Fibroblast of skin of left biceps (primary cell): ENCODE results near the gene SLC2A4RG.
A peak's percentile ranks its signal among the peaks of the same experiment; 100 is the strongest.

Experiments used
- DNase-seq, 2 experiments: peaks; one replicate each; pipeline ENCODE4 v3.0.0-alpha.2; 2013; ENCODE audit warnings: low read depth in 2 of 2

Gene SLC2A4RG, protein sequence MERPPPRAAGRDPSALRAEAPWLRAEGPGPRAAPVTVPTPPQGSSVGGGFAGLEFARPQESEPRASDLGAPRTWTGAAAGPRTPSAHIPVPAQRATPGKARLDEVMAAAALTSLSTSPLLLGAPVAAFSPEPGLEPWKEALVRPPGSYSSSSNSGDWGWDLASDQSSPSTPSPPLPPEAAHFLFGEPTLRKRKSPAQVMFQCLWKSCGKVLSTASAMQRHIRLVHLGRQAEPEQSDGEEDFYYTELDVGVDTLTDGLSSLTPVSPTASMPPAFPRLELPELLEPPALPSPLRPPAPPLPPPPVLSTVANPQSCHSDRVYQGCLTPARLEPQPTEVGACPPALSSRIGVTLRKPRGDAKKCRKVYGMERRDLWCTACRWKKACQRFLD

DNA sequence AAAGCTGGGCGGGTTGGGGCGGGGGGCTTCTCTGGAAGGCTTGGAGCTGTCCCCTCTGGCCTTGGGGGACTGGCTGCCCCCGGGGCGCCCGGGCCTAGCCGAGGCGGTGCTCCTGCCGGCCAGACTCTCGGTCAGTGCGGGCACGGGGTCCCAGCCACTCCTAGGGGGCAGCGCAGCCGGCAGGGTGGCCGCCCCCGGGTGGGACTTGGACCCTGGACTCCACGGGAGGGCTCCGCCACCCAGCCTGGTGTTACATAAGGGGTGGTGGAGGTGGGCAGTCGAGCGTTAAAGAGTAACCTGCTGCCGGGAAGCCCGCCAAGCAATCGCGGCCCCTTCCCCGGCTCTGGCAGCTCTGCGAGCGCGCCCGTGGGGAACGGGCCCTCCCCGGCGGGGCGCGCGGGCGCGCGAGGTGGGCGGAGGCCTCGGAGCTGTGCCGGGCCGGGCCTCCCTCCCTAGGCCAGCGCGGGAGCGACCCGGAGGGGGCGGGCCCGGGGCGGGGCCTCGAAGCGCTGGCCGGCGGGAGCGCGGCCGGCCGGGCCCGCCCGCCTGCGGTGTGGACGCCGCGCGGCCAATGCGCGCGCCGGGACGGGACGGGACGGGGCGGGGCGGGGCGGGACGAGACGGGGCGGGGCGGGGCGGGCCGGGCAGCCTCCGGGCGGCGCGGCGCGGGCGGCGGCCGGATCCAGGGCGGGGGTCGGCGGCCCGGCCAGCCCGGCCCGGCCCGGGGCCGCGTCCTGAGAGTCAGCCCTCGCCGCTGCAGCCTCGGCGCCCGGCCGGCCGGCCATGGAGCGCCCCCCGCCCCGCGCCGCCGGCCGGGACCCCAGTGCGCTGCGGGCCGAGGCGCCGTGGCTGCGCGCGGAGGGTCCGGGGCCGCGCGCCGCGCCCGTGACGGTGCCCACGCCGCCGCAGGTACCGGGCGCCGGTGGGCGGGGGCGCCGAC lies at the start of gene SLC2A4RG:
SLC2A4RG (plus strand) TSS at position 647 of the 940 bp plus-strand sequence; CDS start at position 784, 137 bp downstream.
- peak; percentile 34 to 44 for DNase-seq

DNA sequence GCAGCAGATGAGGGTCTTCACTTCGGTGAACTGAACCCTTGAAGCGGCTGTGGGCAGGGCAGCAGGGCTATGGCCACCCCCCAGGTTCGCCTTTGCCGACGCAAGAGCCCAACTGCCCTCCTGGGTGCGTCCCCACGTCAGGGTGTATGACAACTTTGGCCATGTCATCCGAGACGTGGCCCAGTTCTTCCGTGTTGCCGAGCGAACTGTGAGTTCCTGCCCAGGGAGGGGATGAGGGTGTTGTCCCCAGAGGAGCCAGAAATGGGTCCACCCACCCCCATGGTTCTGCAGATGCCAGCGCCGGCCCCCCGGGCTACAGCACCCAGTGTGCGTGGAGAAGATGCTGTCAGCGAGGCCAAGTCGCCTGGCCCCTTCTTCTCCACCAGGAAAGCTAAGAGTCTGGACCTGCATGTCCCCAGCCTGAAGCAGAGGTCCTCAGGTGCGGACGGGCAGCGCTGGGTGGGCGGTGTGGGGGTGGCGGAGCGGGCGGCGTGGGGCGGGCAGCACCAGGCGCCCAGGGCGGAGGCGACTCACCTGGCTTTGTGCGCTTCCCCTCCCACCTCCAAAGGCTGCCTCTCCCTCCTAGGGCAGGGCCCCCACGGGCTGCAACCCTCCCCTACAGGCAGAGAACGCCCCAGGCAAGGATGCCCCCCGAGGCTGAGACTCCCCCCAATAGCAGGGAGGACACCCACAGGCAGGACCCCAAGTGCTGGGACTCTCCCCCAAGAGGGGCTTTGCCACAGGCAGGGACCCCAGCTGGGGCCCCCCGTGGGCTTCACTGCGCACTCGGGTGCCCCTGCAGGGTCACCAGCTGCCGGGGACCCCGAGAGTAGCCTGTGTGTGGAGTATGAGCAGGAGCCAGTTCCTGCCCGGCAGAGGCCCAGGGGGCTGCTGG lies 49.3 kb upstream of the SLC2A4RG start:
- no peak for DNase-seq

DNA sequence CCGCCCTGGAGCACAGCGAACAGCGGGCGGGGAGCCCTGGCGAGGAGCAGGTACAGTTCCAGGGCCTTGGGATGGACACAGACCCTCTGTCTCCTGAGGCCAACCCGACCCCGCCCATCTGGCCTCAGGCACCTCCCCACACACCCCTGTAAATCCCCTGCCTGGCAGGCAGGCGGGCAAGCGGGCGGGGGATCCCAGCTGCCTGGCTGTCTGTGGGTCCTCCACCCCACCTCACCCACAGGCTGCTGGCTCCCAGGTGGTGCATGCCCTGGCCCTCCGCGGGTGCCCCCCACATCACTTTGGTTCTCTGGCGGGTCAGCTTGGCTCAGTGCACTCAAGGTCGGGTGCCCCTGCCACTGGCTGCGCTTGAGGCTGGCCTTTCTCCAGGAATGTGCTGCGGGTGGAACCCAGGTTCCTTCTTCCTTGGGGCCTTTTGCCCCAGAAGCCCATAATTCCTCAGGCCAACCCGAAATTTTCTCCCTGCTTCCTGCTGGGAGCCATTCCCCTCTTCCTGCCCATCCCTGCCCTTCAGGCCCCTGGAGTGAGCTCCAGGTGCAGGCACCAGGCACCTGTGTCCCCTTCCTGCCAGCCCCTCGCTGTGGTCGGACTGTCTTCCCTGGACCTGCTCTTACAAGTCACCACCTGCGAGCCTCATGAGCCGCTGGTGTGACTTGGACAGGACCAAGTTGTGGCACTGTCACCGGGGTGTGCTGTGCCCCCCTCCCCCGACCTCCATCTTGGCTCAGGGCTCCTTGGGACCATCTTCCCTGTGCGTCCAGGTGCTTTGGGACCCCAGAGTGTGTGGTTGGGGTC lies 48.5 kb upstream of the SLC2A4RG start:
- DNase-seq: no peak

- DNase-seq: no peak
These were observed 47.7 kb upstream of the SLC2A4RG start for GRCh38 chr20:63691711-63692435.

DNA sequence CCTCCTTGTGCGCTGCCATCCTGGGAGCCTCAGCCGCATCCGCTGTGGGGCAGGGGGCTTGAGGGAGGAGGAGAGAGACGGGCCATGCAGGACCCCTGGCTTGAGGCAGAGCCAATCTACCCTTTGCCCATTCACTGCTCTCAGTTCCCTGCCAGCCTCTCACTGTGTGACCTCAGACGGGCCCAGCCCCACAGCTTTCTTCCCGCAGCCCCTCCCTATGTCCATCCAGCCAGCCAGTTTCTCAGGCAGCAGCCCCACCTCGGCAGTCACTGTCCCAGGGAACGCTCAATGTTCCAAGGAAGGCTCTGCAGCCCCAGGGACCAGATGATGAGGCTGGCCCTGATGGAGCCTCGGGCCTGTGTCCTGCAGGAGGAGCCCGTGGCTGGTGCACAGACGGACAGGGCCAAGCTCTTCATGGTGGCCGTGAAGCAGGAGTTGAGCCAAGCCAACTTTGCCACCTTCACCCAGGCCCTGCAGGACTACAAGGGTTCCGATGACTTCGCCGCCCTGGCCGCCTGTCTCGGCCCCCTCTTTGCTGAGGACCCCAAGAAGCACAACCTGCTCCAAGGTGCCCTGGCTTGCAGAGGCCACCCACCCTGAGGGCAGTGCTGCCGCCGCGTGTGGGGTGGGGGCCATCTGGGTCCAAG lies 47.0 kb upstream of the SLC2A4RG start:
- DNase-seq: no peak

- no peak for DNase-seq
These were observed 46.4 kb upstream of the SLC2A4RG start for GRCh38 chr20:63693083-63693732.

DNA sequence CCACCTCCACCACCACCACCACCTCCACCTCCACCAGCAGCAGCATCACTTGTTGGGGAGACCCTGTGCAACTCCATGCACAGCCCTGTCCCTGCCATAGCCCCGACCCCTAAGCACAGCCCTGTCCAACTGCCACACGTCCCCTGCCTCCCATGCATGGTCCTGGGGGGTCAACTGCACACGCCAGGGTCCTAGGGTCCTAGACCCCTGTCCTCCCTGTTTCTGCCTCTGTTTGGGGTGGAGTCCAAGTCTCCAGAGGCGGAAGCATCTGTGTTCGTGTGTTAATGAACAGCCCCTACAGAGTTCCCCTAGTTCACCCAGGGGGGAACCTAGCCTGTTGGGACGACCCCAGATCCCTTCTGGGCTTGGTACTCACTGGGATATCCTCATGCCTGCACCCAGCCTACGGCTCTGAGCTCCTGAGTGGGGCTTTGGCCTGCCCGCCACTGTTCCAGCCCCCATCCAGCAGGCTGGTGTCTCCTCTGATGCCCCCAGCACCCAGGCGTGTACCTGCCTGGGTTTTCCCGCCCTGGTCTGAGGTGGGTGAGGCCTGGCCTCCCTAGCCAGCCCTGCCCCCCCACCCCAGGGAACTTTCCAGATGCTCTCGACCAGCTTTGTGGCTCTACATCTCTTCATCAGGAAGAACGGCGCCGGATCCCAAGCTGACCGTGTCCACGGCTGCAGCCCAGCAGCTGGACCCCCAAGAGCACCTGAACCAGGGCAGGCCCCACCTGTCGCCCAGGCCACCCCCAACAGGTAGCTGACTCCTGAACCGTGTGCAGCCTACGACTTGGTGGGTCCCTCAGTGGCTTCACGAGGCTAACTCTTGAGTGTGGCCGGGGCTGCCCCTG lies 45.6 kb upstream of the SLC2A4RG start:
- DNase-seq: no peak

DNA sequence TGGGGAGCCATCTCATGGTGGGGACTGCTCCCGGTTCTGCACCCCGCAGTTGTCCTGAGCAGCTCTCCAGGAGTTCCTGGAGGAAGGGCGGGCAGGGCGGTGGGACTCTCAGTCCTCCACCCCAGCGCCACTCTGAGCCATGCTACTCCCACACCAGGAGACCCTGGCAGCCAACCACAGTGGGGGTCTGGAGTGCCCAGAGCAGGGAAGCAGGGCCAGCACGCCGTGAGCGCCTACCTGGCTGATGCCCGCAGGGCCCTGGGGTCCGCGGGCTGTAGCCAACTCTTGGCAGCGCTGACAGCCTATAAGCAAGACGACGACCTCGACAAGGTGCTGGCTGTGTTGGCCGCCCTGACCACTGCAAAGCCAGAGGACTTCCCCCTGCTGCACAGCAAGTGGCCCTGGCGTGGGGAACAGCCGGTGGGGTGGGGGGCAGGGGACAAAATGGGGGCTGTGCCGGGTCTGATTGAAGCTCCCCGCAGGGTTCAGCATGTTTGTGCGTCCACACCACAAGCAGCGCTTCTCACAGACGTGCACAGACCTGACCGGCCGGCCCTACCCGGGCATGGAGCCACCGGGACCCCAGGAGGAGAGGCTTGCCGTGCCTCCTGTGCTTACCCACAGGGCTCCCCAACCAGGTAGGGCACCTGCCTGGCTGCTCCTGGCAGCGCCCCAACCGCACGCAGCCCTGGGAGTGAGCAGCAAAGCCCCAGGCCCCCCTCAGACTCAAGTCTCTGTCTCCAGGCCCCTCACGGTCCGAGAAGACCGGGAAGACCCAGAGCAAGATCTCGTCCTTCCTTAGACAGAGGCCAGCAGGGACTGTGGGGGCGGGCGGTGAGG lies 44.8 kb upstream of the SLC2A4RG start:
- DNase-seq: no peak

- no peak for DNase-seq
These were observed 43.9 kb upstream of the SLC2A4RG start for GRCh38 chr20:63695424-63696305.

DNA sequence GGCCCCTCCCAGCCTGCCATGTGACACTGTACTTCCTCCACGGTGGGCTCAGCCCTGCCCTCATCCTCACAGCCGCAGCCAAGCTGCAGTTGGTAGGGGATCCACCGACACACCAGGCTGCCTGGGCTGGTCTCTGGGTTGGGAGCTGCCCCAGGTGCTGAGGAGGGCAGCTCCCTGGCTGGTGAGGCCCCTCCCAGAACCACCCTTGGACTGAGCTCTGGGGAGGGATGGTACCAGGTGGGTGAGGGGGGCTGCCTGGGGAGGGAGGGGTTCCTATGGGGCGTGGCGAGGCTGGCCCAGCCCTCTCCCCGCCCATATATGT lies 43.3 kb upstream of the SLC2A4RG start:
- DNase-seq: no peak

- DNase-seq: no peak
These were observed 42.8 kb upstream of the SLC2A4RG start, which contains the start of gene TNFRSF6B for GRCh38 chr20:63696628-63697356. Gene TNFRSF6B, plus strand, starts transcription at chr20:63696652. Its CDS starts 116 bp downstream, at chr20:63696768.

DNA sequence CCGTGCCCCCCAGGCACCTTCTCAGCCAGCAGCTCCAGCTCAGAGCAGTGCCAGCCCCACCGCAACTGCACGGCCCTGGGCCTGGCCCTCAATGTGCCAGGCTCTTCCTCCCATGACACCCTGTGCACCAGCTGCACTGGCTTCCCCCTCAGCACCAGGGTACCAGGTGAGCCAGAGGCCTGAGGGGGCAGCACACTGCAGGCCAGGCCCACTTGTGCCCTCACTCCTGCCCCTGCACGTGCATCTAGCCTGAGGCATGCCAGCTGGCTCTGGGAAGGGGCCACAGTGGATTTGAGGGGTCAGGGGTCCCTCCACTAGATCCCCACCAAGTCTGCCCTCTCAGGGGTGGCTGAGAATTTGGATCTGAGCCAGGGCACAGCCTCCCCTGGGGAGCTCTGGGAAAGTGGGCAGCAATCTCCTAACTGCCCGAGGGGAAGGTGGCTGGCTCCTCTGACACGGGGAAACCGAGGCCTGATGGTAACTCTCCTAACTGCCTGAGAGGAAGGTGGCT lies 42.2 kb upstream of the SLC2A4RG start:
- DNase-seq: no peak

DNA sequence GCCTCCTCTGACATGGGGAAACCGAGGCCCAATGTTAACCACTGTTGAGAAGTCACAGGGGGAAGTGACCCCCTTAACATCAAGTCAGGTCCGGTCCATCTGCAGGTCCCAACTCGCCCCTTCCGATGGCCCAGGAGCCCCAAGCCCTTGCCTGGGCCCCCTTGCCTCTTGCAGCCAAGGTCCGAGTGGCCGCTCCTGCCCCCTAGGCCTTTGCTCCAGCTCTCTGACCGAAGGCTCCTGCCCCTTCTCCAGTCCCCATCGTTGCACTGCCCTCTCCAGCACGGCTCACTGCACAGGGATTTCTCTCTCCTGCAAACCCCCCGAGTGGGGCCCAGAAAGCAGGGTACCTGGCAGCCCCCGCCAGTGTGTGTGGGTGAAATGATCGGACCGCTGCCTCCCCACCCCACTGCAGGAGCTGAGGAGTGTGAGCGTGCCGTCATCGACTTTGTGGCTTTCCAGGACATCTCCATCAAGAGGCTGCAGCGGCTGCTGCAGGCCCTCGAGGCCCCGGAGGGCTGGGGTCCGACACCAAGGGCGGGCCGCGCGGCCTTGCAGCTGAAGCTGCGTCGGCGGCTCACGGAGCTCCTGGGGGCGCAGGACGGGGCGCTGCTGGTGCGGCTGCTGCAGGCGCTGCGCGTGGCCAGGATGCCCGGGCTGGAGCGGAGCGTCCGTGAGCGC lies 41.6 kb upstream of the SLC2A4RG start:
- DNase-seq: no peak

DNA sequence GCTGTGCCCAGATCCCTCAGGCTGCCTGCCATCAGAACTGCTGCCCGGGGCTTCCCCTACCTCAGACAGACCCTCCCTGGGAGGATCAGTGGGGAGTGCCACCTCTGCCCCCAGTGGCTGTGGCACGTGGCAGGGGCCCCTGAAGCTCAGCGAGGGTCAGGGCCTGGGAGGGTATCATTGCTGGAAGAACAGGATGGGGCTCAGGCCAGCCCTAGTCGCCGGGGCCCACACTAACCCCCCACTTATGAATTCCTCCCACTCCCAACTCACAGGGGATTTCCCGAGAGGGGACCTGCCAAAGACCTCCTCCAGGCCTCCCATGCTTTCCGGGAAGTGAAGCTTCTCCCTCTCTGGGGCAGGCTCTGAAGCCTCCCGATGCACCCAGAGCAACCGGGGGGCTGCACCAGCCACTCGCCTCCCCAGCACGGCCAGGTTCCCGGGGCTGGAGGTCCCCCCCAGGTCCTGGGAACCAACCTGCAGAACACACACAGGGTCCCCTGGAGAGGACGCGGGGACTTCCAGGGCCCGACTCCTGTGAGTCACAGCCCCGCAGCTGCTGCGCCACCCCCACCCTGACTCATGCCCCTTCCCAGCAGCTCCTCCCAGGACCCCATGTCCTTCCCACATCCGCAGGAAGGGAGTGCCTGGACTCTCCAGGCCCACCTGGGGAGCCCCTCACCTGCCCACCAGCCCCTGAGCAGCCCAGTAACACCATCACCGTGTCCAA lies 40.7 kb upstream of the SLC2A4RG start:
- peak; percentile 40 to 55 for DNase-seq
